Panc1 (cell line): ENCODE data around the gene RPL38. TPM values are rescaled to one million over a fixed set of nuclear protein-coding genes. Genes with fewer than 3 reads are reported as not detected.

Experiments used
- ATAC-seq: fragments of 200-7000 bp; cut with Tn5 transposase; 2 replicates; pipeline ENCODE4 v1.9.1; 2020; ENCODE audit warnings: mild to moderate bottlenecking, moderate library complexity
- BruUV-seq: library from RNA; stranded (reverse); fragments of 400-500 nt; replicated peaks from 2 replicates; lab custom pipeline; 2021; lab: Mats Ljungman, UMichigan
- CTCF ChIA-PET: fragments of 300-600 bp; sonication (Branson Sonifier 250); formaldehyde crosslinking; loops from one replicate; lab custom pipeline; 2022; ENCODE audit warnings: antibody characterized with exemption; lab: Charles Lee
- POLR2A ChIA-PET: fragments of 300-600 bp; sonication (Branson Sonifier 250); formaldehyde crosslinking; loops from one replicate; lab custom pipeline; 2022; ENCODE audit warnings: antibody characterized with exemption; lab: Charles Lee
- DNase-seq: peaks from one replicate; pipeline ENCODE4 v3.0.0-alpha.2; 2010; ENCODE audit warnings: low read depth, low spot score
- H3K27ac ChIP-seq: 2 replicates; pipeline ENCODE4 v1.5.1; 2011; ENCODE audit warnings: mild to moderate bottlenecking, low read length, inconsistent platforms
- H3K27me3 ChIP-seq: fragments of 200-500 bp; sonication (Bioruptor generic); 2 replicates; pipeline ENCODE4 v1.6.0; 2014; ENCODE audit warnings: low read length, inconsistent platforms; ENCODE audit not compliant: control insufficient read depth, insufficient read depth
- H3K36me3 ChIP-seq: fragments of 200-500 bp; sonication (Bioruptor generic); 2 replicates; pipeline ENCODE4 v1.5.1; 2014; ENCODE audit warnings: inconsistent platforms, mild to moderate bottlenecking, low read length, moderate library complexity; ENCODE audit not compliant: control insufficient read depth, insufficient read depth
- H3K4me1 ChIP-seq: 2 replicates; pipeline ENCODE4 v1.5.1; 2011; ENCODE audit warnings: inconsistent platforms, mild to moderate bottlenecking, low read length, moderate library complexity; ENCODE audit not compliant: control insufficient read depth, insufficient read depth
- H3K4me3 ChIP-seq, 2 experiments: 2 replicates each; pipeline ENCODE4 v1.5.1; 2011 to 2012; ENCODE audit warnings: low read depth in 2 of 2, low read length in 2 of 2, mild to moderate bottlenecking in 2 of 2, inconsistent platforms in 1 of 2, moderate library complexity in 1 of 2
- H3K9me3 ChIP-seq: fragments of 200-500 bp; sonication (Bioruptor generic); 2 replicates; pipeline ENCODE4 v1.5.1; 2014; ENCODE audit warnings: low read depth, mild to moderate bottlenecking, inconsistent platforms, low read length, moderate library complexity; ENCODE audit not compliant: control insufficient read depth, insufficient read depth
- POLR2AphosphoS5 ChIP-seq: IDR thresholded peaks from 2 replicates; pipeline ENCODE4 v1.6.1; 2012; ENCODE audit warnings: mild to moderate bottlenecking, low read depth, low read length, moderate library complexity
- SIN3A ChIP-seq: IDR thresholded peaks from 2 replicates; pipeline ENCODE4 v1.6.1; 2012; ENCODE audit warnings: low read depth, mild to moderate bottlenecking, low read length, moderate library complexity, borderline replicate concordance; ENCODE audit not compliant: insufficient read depth
- TCF7L2 ChIP-seq: IDR thresholded peaks from 2 replicates; pipeline ENCODE4 v1.6.1; 2011; ENCODE audit warnings: mild to moderate bottlenecking, low read depth, low read length, inconsistent platforms
- in situ Hi-C: cut with HindIII; loops from 2 replicates; pipeline ENCODE4 v1.10.0; 2016; ENCODE audit warnings: low sequenced_read_pairs, low pct_unique_long_range_greater_than_20kb
- intact Hi-C: fragments of 100-400 bp; cut with micrococcal nuclease; formaldehyde crosslinking; loops from one replicate; pipeline ENCODE4 v1.10.0; 2022; ENCODE audit not compliant: unreplicated experiment
- total RNA-seq: library from RNA; stranded (reverse); gene quantifications from one replicate; pipeline ENCODE4 v1.2.1, GENCODE V29; 2021; ENCODE audit not compliant: unreplicated experiment
- TF ChIP-seq, protein P1 (sequence below): fragments of 450-650 bp; IDR thresholded peaks from 2 replicates; pipeline ENCODE4 v1.5.1; 2017; ENCODE audit warnings: mild to moderate bottlenecking
- TF ChIP-seq, protein P2 (sequence below), 2 experiments: IDR thresholded peaks; 2 replicates each; pipeline ENCODE4 v1.6.1; 2011 to 2012; ENCODE audit warnings: low read depth in 2 of 2, control low read depth in 1 of 2, low read length in 1 of 2, mild to moderate bottlenecking in 1 of 2, moderate library complexity in 1 of 2; ENCODE audit not compliant: insufficient read depth in 1 of 2

The RPL38 gene
- total RNA-seq, 1 experiment from 2014 or later: 968 TPM

DNA sequence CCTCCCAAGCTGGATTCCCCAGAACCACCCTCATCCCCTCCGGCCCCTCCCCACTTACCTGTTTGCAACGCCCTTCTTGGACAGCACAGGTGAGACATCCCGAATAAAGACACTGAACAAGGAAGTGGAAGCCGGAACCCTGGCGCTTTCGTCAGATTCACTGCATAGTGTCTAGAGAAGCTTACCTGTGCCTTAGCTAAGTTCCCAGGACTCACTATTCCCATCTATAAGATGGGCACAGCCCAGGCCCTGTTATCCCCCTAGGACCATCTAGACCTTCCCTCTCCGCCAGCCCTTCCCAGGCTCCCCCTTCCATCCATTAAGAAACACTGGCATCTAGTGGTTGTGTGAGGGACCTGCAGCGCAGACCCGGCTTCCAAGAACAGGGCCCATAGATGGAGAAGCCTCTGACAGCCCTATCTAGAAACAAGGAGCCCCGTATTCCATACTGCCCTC is 26.9 kb upstream of the RPL38 start:
- Histone ChIP-seq H3K27me3 (peaks cover 20% of the 10 kb centered on the region), H3K4me3 (no peak overlapping the region), H3K9me3 (no peaks in the 10 kb centered on the region), H3K4me1 (no peaks in the 10 kb centered on the region), H3K36me3 (no peaks in the 10 kb centered on the region), H3K27ac (no peak overlapping the region)
- no TSS peak for BruUV-seq
- ATAC-seq (peak; percentile 93), DNase-seq (no peak)
- intact Hi-C loops (loop anchor here (2.0 to 5.0 kb wide), 2 partner anchors 84 to 748 kb away; no protein-coding TSS in a partner anchor), in situ Hi-C loops (no loop called here)
- CTCF ChIA-PET: interaction anchor here (0.6 to 1.1 kb wide), 2 partner anchors 10 to 171 kb away, joined by 3 to 4 read pairs; no protein-coding TSS in a partner anchor
- TF ChIP-seq, protein P1, sequence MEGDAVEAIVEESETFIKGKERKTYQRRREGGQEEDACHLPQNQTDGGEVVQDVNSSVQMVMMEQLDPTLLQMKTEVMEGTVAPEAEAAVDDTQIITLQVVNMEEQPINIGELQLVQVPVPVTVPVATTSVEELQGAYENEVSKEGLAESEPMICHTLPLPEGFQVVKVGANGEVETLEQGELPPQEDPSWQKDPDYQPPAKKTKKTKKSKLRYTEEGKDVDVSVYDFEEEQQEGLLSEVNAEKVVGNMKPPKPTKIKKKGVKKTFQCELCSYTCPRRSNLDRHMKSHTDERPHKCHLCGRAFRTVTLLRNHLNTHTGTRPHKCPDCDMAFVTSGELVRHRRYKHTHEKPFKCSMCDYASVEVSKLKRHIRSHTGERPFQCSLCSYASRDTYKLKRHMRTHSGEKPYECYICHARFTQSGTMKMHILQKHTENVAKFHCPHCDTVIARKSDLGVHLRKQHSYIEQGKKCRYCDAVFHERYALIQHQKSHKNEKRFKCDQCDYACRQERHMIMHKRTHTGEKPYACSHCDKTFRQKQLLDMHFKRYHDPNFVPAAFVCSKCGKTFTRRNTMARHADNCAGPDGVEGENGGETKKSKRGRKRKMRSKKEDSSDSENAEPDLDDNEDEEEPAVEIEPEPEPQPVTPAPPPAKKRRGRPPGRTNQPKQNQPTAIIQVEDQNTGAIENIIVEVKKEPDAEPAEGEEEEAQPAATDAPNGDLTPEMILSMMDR: peak; percentile 92
- TF ChIP-seq POLR2AphosphoS5: no peak
- POLR2A ChIA-PET: no interaction called here

DNA sequence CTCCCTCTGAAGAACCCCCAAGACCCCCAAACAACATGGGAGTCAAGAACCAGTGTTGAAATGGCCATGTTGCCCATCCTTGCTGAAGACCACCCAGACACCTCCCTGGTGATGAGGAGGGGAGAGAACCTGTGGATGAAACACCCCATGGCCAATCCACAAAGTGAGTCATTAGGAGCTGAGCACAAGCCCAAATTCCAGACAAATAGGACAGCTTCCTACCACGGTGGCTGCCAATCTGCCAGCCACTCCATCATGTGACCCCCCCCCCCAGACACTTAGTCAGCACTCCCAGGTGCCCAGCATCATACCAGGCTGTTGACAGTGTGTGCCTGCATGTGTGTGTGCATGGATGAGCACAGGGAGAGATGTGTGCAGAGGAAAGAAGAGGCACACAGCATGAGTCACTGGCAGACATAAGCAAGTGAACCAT is 26.4 kb upstream of the RPL38 start:
- intact Hi-C loops: loop anchor here (2.0 to 5.0 kb wide), 2 partner anchors 85 to 748 kb away; no protein-coding TSS in a partner anchor
- H3K36me3 ChIP-seq: no peaks in the 10 kb centered on the region
- no TSS peak for BruUV-seq

More for the DNA sequence above, 26.4 kb upstream of the RPL38 start:
- Histone ChIP-seq H3K4me3 (no peak overlapping the region), H3K27ac (no peak overlapping the region), H3K4me1 (no peaks in the 10 kb centered on the region), H3K27me3 (peaks cover 20% of the 10 kb centered on the region), H3K9me3 (no peaks in the 10 kb centered on the region)
- in situ Hi-C loops: no loop called here
- ATAC-seq (peak; percentile 13; the same call in 1 of the 2 replicates), DNase-seq (no peak)
- TF ChIP-seq TCF7L2 (no peak), SIN3A (no peak), POLR2AphosphoS5 (no peak)
- TF ChIP-seq, protein P1: no peak
- TF ChIP-seq, protein P2, sequence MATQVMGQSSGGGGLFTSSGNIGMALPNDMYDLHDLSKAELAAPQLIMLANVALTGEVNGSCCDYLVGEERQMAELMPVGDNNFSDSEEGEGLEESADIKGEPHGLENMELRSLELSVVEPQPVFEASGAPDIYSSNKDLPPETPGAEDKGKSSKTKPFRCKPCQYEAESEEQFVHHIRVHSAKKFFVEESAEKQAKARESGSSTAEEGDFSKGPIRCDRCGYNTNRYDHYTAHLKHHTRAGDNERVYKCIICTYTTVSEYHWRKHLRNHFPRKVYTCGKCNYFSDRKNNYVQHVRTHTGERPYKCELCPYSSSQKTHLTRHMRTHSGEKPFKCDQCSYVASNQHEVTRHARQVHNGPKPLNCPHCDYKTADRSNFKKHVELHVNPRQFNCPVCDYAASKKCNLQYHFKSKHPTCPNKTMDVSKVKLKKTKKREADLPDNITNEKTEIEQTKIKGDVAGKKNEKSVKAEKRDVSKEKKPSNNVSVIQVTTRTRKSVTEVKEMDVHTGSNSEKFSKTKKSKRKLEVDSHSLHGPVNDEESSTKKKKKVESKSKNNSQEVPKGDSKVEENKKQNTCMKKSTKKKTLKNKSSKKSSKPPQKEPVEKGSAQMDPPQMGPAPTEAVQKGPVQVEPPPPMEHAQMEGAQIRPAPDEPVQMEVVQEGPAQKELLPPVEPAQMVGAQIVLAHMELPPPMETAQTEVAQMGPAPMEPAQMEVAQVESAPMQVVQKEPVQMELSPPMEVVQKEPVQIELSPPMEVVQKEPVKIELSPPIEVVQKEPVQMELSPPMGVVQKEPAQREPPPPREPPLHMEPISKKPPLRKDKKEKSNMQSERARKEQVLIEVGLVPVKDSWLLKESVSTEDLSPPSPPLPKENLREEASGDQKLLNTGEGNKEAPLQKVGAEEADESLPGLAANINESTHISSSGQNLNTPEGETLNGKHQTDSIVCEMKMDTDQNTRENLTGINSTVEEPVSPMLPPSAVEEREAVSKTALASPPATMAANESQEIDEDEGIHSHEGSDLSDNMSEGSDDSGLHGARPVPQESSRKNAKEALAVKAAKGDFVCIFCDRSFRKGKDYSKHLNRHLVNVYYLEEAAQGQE (IDR thresholded peaks at IDR 0.05; ENCODE audit: insufficient read depth in 1 of 2, low read depth in 2 of 2, low read length in 1 of 2): no peak
- ChIA-PET CTCF (interaction anchor here (0.6 to 0.7 kb wide), 2 partner anchors 14 to 746 kb away, joined by 9 to 10 read pairs; no protein-coding TSS in a partner anchor), POLR2A (no interaction called here)
